Measurements from ENCODE around the gene OR6J1. TPM values are rescaled to one million over a fixed set of nuclear protein-coding genes. Genes with fewer than 3 reads are reported as not detected.

OR6J1 gene
- total and polyA plus RNA-seq, 4 donors = not detected

DNA sequence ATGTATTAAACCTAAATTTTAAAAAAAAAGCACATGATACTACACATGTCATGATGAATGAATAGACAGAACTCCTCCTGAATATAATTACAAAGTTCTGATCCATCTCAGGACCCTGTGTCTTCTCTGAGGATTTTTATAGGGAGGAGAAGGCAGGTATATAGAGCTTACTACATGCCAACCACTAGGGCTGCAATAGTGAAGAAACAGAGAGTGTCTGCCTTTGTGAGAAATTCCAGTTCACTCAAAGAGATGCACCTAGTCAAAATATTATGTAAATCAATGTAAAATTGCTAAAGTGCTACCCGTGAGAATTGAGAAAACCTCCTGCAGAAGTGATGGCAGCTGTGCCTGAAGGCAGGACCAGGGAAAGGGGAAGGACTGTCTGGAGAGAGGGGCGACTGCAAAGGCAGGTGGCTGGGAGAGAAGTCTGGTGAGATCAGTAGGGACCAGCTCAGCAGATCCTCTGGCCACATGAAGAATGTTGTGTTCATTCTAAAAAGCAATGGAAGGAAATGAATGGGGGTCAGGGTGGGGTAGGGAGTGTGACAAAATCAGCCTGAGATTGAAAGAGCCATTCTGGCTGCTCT, 31.0 kb downstream of the OR6J1 start:
- TF ChIP-seq GABPA (IDR thresholded peaks at IDR 0.05 in 1 of 2, conservative IDR thresholded peaks at IDR 0.05 in 1 of 2) = no peak
- TF ChIP-seq, protein P1, sequence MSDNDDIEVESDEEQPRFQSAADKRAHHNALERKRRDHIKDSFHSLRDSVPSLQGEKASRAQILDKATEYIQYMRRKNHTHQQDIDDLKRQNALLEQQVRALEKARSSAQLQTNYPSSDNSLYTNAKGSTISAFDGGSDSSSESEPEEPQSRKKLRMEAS (IDR thresholded peaks at IDR 0.05) = no peak
- no peak for TF ChIP-seq JUND (IDR thresholded peaks at IDR 0.05)
- TF ChIP-seq YY1 (IDR thresholded peaks at IDR 0.05) = no peak
- no peak for TF ChIP-seq FOXA2 (IDR thresholded peaks at IDR 0.05)
- TF ChIP-seq, protein P2, sequence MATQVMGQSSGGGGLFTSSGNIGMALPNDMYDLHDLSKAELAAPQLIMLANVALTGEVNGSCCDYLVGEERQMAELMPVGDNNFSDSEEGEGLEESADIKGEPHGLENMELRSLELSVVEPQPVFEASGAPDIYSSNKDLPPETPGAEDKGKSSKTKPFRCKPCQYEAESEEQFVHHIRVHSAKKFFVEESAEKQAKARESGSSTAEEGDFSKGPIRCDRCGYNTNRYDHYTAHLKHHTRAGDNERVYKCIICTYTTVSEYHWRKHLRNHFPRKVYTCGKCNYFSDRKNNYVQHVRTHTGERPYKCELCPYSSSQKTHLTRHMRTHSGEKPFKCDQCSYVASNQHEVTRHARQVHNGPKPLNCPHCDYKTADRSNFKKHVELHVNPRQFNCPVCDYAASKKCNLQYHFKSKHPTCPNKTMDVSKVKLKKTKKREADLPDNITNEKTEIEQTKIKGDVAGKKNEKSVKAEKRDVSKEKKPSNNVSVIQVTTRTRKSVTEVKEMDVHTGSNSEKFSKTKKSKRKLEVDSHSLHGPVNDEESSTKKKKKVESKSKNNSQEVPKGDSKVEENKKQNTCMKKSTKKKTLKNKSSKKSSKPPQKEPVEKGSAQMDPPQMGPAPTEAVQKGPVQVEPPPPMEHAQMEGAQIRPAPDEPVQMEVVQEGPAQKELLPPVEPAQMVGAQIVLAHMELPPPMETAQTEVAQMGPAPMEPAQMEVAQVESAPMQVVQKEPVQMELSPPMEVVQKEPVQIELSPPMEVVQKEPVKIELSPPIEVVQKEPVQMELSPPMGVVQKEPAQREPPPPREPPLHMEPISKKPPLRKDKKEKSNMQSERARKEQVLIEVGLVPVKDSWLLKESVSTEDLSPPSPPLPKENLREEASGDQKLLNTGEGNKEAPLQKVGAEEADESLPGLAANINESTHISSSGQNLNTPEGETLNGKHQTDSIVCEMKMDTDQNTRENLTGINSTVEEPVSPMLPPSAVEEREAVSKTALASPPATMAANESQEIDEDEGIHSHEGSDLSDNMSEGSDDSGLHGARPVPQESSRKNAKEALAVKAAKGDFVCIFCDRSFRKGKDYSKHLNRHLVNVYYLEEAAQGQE (IDR thresholded peaks at IDR 0.05) = no peak
- TF ChIP-seq RAD21 (IDR thresholded peaks at IDR 0.05) = no peak
- peaks cover 0 to 3% (median 0%) of the 10 kb centered on the region in 4 donors for H3K4me1 ChIP-seq (ENCODE audit: control insufficient read depth in 4 of 4, insufficient read depth in 4 of 4, low read length in 3 of 4)
- no peaks in the 10 kb centered on the region for H3K9me3 ChIP-seq (ENCODE audit: control insufficient read depth in 4 of 4, low read length in 3 of 4)
- DNase-seq (ENCODE audit: low spot score) = no peak
- H3K9ac ChIP-seq (ENCODE audit: low read depth in 1 of 2, low read length in 2 of 2) = no peak overlapping the region
- peaks cover 12 to 35% (median 26%) of the 10 kb centered on the region in 4 donors for H3K36me3 ChIP-seq (ENCODE audit: control insufficient read depth in 4 of 4, insufficient read depth in 3 of 4, low read depth in 1 of 4, low read length in 3 of 4)
- H3K27me3 ChIP-seq (ENCODE audit: control insufficient read depth in 4 of 4, insufficient read depth in 4 of 4, low read length in 3 of 4) = no peaks in the 10 kb centered on the region
- WGBS = 78% methylated on average over 2 of the region's 2 CpGs
- no peak overlapping the region for H3K27ac ChIP-seq (ENCODE audit: low read depth in 1 of 2, low read length in 2 of 2)
- H3K4me3 ChIP-seq (ENCODE audit: low read depth in 1 of 3, low read length in 3 of 3) = no peak overlapping the region

DNA sequence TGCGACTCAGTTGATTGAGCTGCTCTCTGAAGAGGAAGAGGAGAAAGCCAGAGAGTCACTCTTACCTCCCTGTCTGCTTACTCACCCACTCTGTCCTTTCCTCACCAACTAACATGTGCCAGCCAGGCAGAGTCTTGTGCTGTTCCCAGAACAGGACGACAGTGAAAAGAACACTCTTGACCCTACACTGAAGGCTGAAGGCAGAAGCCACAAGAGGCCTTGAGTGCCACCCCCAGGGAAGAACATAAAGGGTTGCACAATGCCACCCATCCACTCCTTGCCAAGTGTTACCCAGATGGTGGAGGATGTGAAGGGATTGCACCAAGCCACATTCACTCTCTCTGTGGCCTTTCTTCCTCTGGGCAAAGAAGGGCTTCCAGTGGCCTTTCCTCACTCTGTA, 33.2 kb downstream of the OR6J1 start:
- TF ChIP-seq, protein P3, sequence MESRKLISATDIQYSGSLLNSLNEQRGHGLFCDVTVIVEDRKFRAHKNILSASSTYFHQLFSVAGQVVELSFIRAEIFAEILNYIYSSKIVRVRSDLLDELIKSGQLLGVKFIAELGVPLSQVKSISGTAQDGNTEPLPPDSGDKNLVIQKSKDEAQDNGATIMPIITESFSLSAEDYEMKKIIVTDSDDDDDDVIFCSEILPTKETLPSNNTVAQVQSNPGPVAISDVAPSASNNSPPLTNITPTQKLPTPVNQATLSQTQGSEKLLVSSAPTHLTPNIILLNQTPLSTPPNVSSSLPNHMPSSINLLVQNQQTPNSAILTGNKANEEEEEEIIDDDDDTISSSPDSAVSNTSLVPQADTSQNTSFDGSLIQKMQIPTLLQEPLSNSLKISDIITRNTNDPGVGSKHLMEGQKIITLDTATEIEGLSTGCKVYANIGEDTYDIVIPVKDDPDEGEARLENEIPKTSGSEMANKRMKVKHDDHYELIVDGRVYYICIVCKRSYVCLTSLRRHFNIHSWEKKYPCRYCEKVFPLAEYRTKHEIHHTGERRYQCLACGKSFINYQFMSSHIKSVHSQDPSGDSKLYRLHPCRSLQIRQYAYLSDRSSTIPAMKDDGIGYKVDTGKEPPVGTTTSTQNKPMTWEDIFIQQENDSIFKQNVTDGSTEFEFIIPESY (IDR thresholded peaks at IDR 0.05) = no peak
- TF ChIP-seq NR2F2 (IDR thresholded peaks at IDR 0.05) = no peak
- TF ChIP-seq SP1 (IDR thresholded peaks at IDR 0.05) = no peak
- no peak for TF ChIP-seq YY1 (IDR thresholded peaks at IDR 0.05)
- TF ChIP-seq, protein P4, sequence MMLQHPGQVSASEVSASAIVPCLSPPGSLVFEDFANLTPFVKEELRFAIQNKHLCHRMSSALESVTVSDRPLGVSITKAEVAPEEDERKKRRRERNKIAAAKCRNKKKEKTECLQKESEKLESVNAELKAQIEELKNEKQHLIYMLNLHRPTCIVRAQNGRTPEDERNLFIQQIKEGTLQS (IDR thresholded peaks at IDR 0.05) = no peak
- no peak for TF ChIP-seq RXRA (IDR thresholded peaks at IDR 0.05)
- TF ChIP-seq RAD21 (IDR thresholded peaks at IDR 0.05) = no peak
- no peak for TF ChIP-seq FOXA1 (IDR thresholded peaks at IDR 0.05)
- TF ChIP-seq, protein P1 (IDR thresholded peaks at IDR 0.05) = no peak
- TF ChIP-seq JUND (IDR thresholded peaks at IDR 0.05) = no peak
- no peak for TF ChIP-seq HNF4G (IDR thresholded peaks at IDR 0.05)
- TF ChIP-seq, protein P2 (IDR thresholded peaks at IDR 0.05) = no peak
- TF ChIP-seq GABPA (IDR thresholded peaks at IDR 0.05 in 1 of 2, conservative IDR thresholded peaks at IDR 0.05 in 1 of 2) = no peak
- TF ChIP-seq TAF1 (conservative IDR thresholded peaks at IDR 0.05) = no peak
- TF ChIP-seq EGR1 (IDR thresholded peaks at IDR 0.05; ENCODE audit: low read depth in 2 of 2) = no peak
- no peak for TF ChIP-seq HNF4A (conservative IDR thresholded peaks at IDR 0.05)
- TF ChIP-seq, protein P5, sequence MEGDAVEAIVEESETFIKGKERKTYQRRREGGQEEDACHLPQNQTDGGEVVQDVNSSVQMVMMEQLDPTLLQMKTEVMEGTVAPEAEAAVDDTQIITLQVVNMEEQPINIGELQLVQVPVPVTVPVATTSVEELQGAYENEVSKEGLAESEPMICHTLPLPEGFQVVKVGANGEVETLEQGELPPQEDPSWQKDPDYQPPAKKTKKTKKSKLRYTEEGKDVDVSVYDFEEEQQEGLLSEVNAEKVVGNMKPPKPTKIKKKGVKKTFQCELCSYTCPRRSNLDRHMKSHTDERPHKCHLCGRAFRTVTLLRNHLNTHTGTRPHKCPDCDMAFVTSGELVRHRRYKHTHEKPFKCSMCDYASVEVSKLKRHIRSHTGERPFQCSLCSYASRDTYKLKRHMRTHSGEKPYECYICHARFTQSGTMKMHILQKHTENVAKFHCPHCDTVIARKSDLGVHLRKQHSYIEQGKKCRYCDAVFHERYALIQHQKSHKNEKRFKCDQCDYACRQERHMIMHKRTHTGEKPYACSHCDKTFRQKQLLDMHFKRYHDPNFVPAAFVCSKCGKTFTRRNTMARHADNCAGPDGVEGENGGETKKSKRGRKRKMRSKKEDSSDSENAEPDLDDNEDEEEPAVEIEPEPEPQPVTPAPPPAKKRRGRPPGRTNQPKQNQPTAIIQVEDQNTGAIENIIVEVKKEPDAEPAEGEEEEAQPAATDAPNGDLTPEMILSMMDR (IDR thresholded peaks at IDR 0.05; ENCODE audit: low read depth, low read length, missing input control) = no peak
- Histone ChIP-seq H3K27ac (ENCODE audit: low read depth in 1 of 2, low read length in 2 of 2) (no peak overlapping the region), H3K9ac (ENCODE audit: low read depth in 1 of 2, low read length in 2 of 2) (no peak overlapping the region), H3K9me3 (ENCODE audit: control insufficient read depth in 4 of 4, low read length in 3 of 4) (no peaks in the 10 kb centered on the region), H3K4me1 (ENCODE audit: control insufficient read depth in 4 of 4, insufficient read depth in 4 of 4, low read length in 3 of 4) (peaks cover 0 to 3% (median 0%) of the 10 kb centered on the region in 4 donors), H3K4me3 (ENCODE audit: low read depth in 1 of 3, low read length in 3 of 3) (no peak overlapping the region), H3K27me3 (ENCODE audit: control insufficient read depth in 4 of 4, insufficient read depth in 4 of 4, low read length in 3 of 4) (no peaks in the 10 kb centered on the region), H3K36me3 (ENCODE audit: control insufficient read depth in 4 of 4, insufficient read depth in 3 of 4, low read depth in 1 of 4, low read length in 3 of 4) (peaks cover 16 to 58% (median 40%) of the 10 kb centered on the region in 4 donors)
- WGBS = 97% methylated on average over 2 of the region's 2 CpGs
- DNase-seq (ENCODE audit: low spot score) = no peak
